ENCODE data around the gene TMEM51. TPM values are rescaled to one million over a fixed set of nuclear protein-coding genes. Genes with fewer than 3 reads are reported as not detected.

Gene TMEM51
- total RNA-seq, 3 donors from 2014 or later: 1.6 to 26.3 (median 10.8) TPM

GRCh38 chr1:15196807-15197530 is 43.4 kb downstream of the TMEM51 start:
- H3K36me3 ChIP-seq: no peaks in the 10 kb centered on the region
- H3K9me3 ChIP-seq: no peaks in the 10 kb centered on the region
- H3K4me1 ChIP-seq: no peaks in the 10 kb centered on the region
- intact Hi-C loops (cut with DNase I; ENCODE audit: low total_unique reads): loop anchor here (10.0 kb wide), 1 partner anchor 402 kb away; no protein-coding TSS in a partner anchor
- H3K4me3 ChIP-seq: no peak overlapping the region
- H3K27me3 ChIP-seq: no peaks in the 10 kb centered on the region
- no peak overlapping the region for H3K27ac ChIP-seq
- DNase-seq (ENCODE audit: low spot score in 2 of 2): peak in 1 of 2 donors; percentile 2
- no peak for TF ChIP-seq POLR2A (IDR thresholded peaks at IDR 0.05)
- no peak for TF ChIP-seq POLR2AphosphoS5 (IDR thresholded peaks at IDR 0.05)
- TF ChIP-seq CTCF (IDR thresholded peaks at IDR 0.05): no peak

- intact Hi-C loops (cut with DNase I; ENCODE audit: low total_unique reads): loop anchor here (10.0 kb wide), 1 partner anchor 403 kb away; no protein-coding TSS in a partner anchor
- H3K4me3 ChIP-seq: no peak overlapping the region
- H3K27me3 ChIP-seq: no peaks in the 10 kb centered on the region
- TF ChIP-seq POLR2A (IDR thresholded peaks at IDR 0.05): no peak
- no peak for TF ChIP-seq CTCF (IDR thresholded peaks at IDR 0.05)
- no peak for TF ChIP-seq POLR2AphosphoS5 (IDR thresholded peaks at IDR 0.05)
- no peak for DNase-seq (ENCODE audit: low spot score in 2 of 2)
- H3K4me1 ChIP-seq: no peaks in the 10 kb centered on the region
- H3K27ac ChIP-seq: no peak overlapping the region
- H3K36me3 ChIP-seq: no peaks in the 10 kb centered on the region
- H3K9me3 ChIP-seq: no peaks in the 10 kb centered on the region
Observed at GRCh38 chr1:15197591-15198447, 44.3 kb downstream of the TMEM51 start.

GRCh38 chr1:15198684-15199083 is 45.1 kb downstream of the TMEM51 start:
- TF ChIP-seq POLR2AphosphoS5 (IDR thresholded peaks at IDR 0.05) (no peak), POLR2A (IDR thresholded peaks at IDR 0.05) (no peak)
- H3K4me1 ChIP-seq: no peaks in the 10 kb centered on the region
- intact Hi-C loops (cut with DNase I; ENCODE audit: low total_unique reads): loop anchor here (10.0 kb wide), 1 partner anchor 404 kb away; no protein-coding TSS in a partner anchor
- H3K36me3 ChIP-seq: no peaks in the 10 kb centered on the region
- DNase-seq (ENCODE audit: low spot score in 2 of 2): no peak
- H3K27me3 ChIP-seq: no peaks in the 10 kb centered on the region
- peak overlapping the region in 1 of 2 donors; percentile 82 for H3K27ac ChIP-seq
- H3K4me3 ChIP-seq: no peak overlapping the region
- H3K9me3 ChIP-seq: no peaks in the 10 kb centered on the region

GRCh38 chr1:15201221-15201620 is 47.7 kb downstream of the TMEM51 start:
- DNase-seq (ENCODE audit: low spot score in 2 of 2): no peak
- no peak for TF ChIP-seq CTCF (IDR thresholded peaks at IDR 0.05)
- no peak for TF ChIP-seq POLR2A (IDR thresholded peaks at IDR 0.05)
- TF ChIP-seq POLR2AphosphoS5 (IDR thresholded peaks at IDR 0.05): no peak
- H3K27ac ChIP-seq: peak overlapping the region in 1 of 2 donors; percentile 82
- H3K4me3 ChIP-seq: no peak overlapping the region
- H3K27me3 ChIP-seq: no peaks in the 10 kb centered on the region
- H3K4me1 ChIP-seq: no peaks in the 10 kb centered on the region
- H3K9me3 ChIP-seq: no peaks in the 10 kb centered on the region
- H3K36me3 ChIP-seq: no peaks in the 10 kb centered on the region
- intact Hi-C loops (cut with DNase I; ENCODE audit: low total_unique reads): no loop called here

- H3K27me3 ChIP-seq: no peaks in the 10 kb centered on the region
- intact Hi-C loops (cut with DNase I; ENCODE audit: low total_unique reads): no loop called here
- DNase-seq (ENCODE audit: low spot score in 2 of 2): no peak
- TF ChIP-seq POLR2A (IDR thresholded peaks at IDR 0.05) (no peak), CTCF (IDR thresholded peaks at IDR 0.05) (no peak), POLR2AphosphoS5 (IDR thresholded peaks at IDR 0.05) (no peak)
- peak overlapping the region in 1 of 2 donors; percentile 82 for H3K27ac ChIP-seq
- H3K4me1 ChIP-seq: peaks cover 0 to 5% of the 10 kb centered on the region in 2 donors
- H3K36me3 ChIP-seq: no peaks in the 10 kb centered on the region
- no peak overlapping the region for H3K4me3 ChIP-seq
- H3K9me3 ChIP-seq: no peaks in the 10 kb centered on the region
Observed at GRCh38 chr1:15201849-15202551, 48.5 kb downstream of the TMEM51 start.

All from breast epithelium (tissue), 4 donors.